Transverse colon (tissue), 4 donors: ENCODE results near the gene RIMBP2. TPM values are rescaled to one million over a fixed set of nuclear protein-coding genes. Genes with fewer than 3 reads are reported as not detected.

Source experiments
- DNase-seq: peaks from one replicate; pipeline ENCODE4 v3.0.0-alpha.2; 2019
- H3K27ac ChIP-seq, 4 donors: fragments of 200-600 bp; sonication (generic); 2 replicates each; pipeline ENCODE4 v1.5.1; 2016 to 2018; ENCODE audit warnings: inconsistent platforms in 4 of 4
- H3K27me3 ChIP-seq: fragments of 200-600 bp; sonication (generic); 2 replicates; pipeline ENCODE4 v1.5.1; 2017; ENCODE audit warnings: inconsistent platforms
- H3K36me3 ChIP-seq, 4 donors: fragments of 200-600 bp; sonication (generic); 2 replicates each; pipeline ENCODE4 v1.5.1; 2017 to 2019; ENCODE audit warnings: inconsistent platforms in 4 of 4
- H3K4me1 ChIP-seq, 4 donors: fragments of 200-600 bp; sonication (generic); 2 replicates each; pipeline ENCODE4 v1.5.1; 2017 to 2020; ENCODE audit warnings: inconsistent platforms in 4 of 4
- H3K4me3 ChIP-seq, 4 donors: fragments of 200-600 bp; sonication (generic); 1 replicate in 1 of 4; 2 replicates in 3 of 4; pipeline versions ENCODE4 v1.5.1 to v1.6.1; 2017 to 2019; ENCODE audit warnings: inconsistent platforms in 4 of 4
- H3K9me3 ChIP-seq, 2 donors: fragments of 200-600 bp; sonication (generic); 2 replicates each; pipeline ENCODE4 v1.5.1; 2017 to 2019; ENCODE audit warnings: inconsistent platforms in 2 of 2
- CTCF ChIP-seq, 5 experiments: fragments of 200-600 bp in 3 of 5; fragments of 450-650 bp in 2 of 5; sonication (generic) in 3 of 5; IDR thresholded peaks; 1 replicate in 2 of 5; 2 replicates in 3 of 5; pipeline ENCODE4 v1.5.1; 2016 to 2017; ENCODE audit warnings: antibody characterized with exemption in 5 of 5, inconsistent platforms in 3 of 5, mild to moderate bottlenecking in 2 of 5, moderate library complexity in 1 of 5
- EP300 ChIP-seq: sonication (generic); formaldehyde crosslinking; IDR thresholded peaks from one replicate; pipeline ENCODE4 v1.6.1; 2017; ENCODE audit warnings: antibody characterized with exemption, low read depth
- POLR2A ChIP-seq: fragments of 450-650 bp; IDR thresholded peaks from one replicate; pipeline ENCODE4 v1.6.1; 2016; ENCODE audit warnings: antibody characterized with exemption, mild to moderate bottlenecking, moderate library complexity
- POLR2AphosphoS5 ChIP-seq, 3 donors: sonication (generic); formaldehyde crosslinking; IDR thresholded peaks; one replicate each; pipeline ENCODE4 v1.6.1; 2016; ENCODE audit warnings: antibody characterized with exemption in 3 of 3
- WGBS, 2 donors: methylation state at CpG; one replicate each; pipeline ENCODE4 v1.1.5; 2018; ENCODE audit warnings: low coverage in 1 of 2; 5-methylcytosine and 5-hydroxymethylcytosine counted together
- in situ Hi-C, 4 donors: fragments of 200-750 bp; cut with MboI; loops; one replicate each; pipeline versions ENCODE4 v1.15.0 to v1.15.1; 2017; ENCODE audit warnings: low sequenced_read_pairs in 3 of 4, low pct_ligation_motif_present in 1 of 4, low pct_unique_long_range_greater_than_20kb in 1 of 4
- intact Hi-C: fragments of 100-400 bp; cut with DNase I; formaldehyde crosslinking; loops from one replicate; pipeline ENCODE4 v1.15.1; 2023; ENCODE audit warnings: low total_unique reads
- total RNA-seq, 4 donors: library from RNA; depleted of rRNA; stranded (reverse); fragments of >200 nt; gene quantifications; one replicate each; pipeline ENCODE4 v1.1.0, GENCODE V29; 2016

Gene RIMBP2
- total RNA-seq, 4 donors from 2014 or later, result 2.9 to 17.3 (median 4.3) TPM

DNA sequence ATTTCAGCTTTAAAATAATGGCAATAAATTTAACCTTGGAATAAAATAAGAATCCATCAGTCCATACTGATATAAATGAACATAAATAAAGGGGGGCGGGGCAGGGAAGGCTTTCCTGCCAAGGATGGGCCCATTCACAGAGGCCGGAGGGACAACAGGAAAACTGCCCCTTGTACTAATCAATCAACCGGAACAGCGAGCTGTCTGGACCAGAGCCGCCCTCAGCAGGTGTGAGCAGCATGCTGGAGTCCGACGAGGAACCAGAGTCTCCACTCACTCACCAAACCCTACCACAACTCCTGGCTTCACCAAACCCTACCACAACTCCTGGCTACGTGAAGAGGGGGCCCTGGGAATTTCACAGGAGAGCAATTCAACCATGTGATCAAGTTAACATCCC lies 51.3 kb downstream of the RIMBP2 start:
- H3K9me3 ChIP-seq, result no peaks in the 10 kb centered on the region
- no peak overlapping the region for H3K4me3 ChIP-seq
- in situ Hi-C loops, result no loop called here
- intact Hi-C loops, result no loop called here
- no peaks in the 10 kb centered on the region for H3K4me1 ChIP-seq
- no peak for TF ChIP-seq POLR2AphosphoS5 (IDR thresholded peaks at IDR 0.05)
- TF ChIP-seq CTCF (IDR thresholded peaks at IDR 0.05), result no peak
- TF ChIP-seq EP300, result no peak
- no peak for TF ChIP-seq POLR2A
- 88% methylated on average over 8 of the region's 8 CpGs; no CpG with 5 or more reads in 1 of the 2 donors for WGBS, 2 donors
- no peak for DNase-seq
- no peaks in the 10 kb centered on the region for H3K36me3 ChIP-seq
- no peak overlapping the region for H3K27ac ChIP-seq
- no peaks in the 10 kb centered on the region for H3K27me3 ChIP-seq

DNA sequence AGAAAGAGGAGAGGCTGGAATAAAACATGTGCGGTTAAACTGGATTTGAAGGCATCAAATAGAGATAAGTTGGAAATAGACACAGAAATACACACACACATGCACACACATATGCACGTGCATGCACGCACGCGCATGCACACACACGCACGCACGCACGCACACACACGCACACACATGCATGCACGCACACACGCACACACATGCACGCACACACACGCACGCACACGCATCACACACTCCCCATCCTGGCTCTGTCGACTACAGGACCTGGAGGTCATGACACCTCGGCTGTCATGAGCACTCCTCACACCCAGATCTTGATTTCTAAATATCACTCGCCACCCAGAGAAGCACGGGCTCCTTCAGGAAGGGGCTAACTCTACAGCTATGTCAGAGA lies 51.8 kb downstream of the RIMBP2 start:
- Histone ChIP-seq H3K9me3 (no peaks in the 10 kb centered on the region), H3K27me3 (no peaks in the 10 kb centered on the region), H3K27ac (no peak overlapping the region), H3K4me1 (no peaks in the 10 kb centered on the region), H3K36me3 (no peaks in the 10 kb centered on the region), H3K4me3 (no peak overlapping the region)
- TF ChIP-seq CTCF (IDR thresholded peaks at IDR 0.05) (no peak), POLR2A (no peak), POLR2AphosphoS5 (IDR thresholded peaks at IDR 0.05) (no peak)
- DNase-seq, result no peak
- 53 to 94% methylated on average over 13 to 20 of the region's 20 CpGs for WGBS, 2 donors
- in situ Hi-C loops (no loop called here), intact Hi-C loops (no loop called here)

GRCh38 chr12:130663514-130663913 lies 52.6 kb downstream of the RIMBP2 start:
- no peaks in the 10 kb centered on the region for H3K9me3 ChIP-seq
- DNase-seq, result no peak
- in situ Hi-C loops, result no loop called here
- TF ChIP-seq POLR2AphosphoS5 (IDR thresholded peaks at IDR 0.05), result no peak
- no peak for TF ChIP-seq POLR2A
- no peak for TF ChIP-seq CTCF (IDR thresholded peaks at IDR 0.05)
- TF ChIP-seq EP300, result no peak
- H3K36me3 ChIP-seq, result no peaks in the 10 kb centered on the region
- H3K4me3 ChIP-seq, result no peak overlapping the region
- intact Hi-C loops, result no loop called here
- no peak overlapping the region for H3K27ac ChIP-seq
- H3K27me3 ChIP-seq, result no peaks in the 10 kb centered on the region
- H3K4me1 ChIP-seq, result no peaks in the 10 kb centered on the region
- 70 to 71% methylated on average over 5 to 6 of the region's 6 CpGs for WGBS, 2 donors

DNA sequence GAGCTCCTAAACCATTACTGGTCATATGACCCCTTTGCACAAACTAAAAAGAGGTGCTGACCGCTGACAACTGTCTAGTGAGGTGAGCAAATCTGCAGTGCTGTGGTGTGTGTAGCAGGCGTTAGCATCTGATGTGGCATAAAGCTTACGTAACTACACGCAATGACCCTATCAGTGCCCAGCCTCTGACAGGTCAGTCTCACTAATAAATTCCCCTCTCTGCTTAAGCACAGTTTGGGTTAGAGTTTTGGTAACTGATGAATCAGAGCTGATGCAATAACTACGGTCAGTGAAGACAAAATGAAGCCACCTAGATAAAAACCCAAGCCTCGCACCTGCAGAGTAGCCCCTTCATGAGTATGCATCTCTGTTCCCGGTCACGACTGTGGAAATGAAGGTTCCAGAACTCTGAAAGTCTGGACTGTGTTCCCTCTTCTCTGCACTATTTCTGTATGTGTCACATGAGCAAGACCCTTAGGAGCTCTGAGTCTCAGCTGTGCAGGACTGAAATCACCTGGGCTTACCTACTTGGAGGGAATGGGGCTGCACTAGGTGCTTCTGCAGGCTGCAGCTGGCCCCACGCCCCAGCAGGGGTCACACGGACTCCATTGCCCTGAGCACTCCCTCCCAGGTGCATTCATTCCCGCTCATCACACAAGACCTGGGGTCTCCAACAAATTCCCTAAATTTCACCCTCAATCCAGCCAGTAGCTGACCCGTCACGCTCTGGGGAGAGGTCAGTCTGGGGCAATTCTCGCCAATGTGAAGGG lies 54.4 kb downstream of the RIMBP2 start:
- intact Hi-C loops (no loop called here), in situ Hi-C loops (no loop called here)
- Histone ChIP-seq H3K27ac (no peak overlapping the region), H3K36me3 (no peaks in the 10 kb centered on the region), H3K27me3 (no peaks in the 10 kb centered on the region), H3K9me3 (no peaks in the 10 kb centered on the region), H3K4me1 (no peaks in the 10 kb centered on the region), H3K4me3 (no peak overlapping the region)
- WGBS, 2 donors, result 86 to 100% methylated on average over 1 to 14 of the region's 14 CpGs
- no peak for DNase-seq
- no peak for TF ChIP-seq EP300
- TF ChIP-seq POLR2AphosphoS5 (IDR thresholded peaks at IDR 0.05), result no peak
- TF ChIP-seq CTCF (IDR thresholded peaks at IDR 0.05), result no peak
- no peak for TF ChIP-seq POLR2A
